HepG2 (cell line): ENCODE measurements around the gene DNAJC13.

Source experiments
- TERF1 ChIP-seq: sonication (generic); formaldehyde crosslinking; IDR thresholded peaks from 2 replicates; pipeline ENCODE4 v1.8.0; 2022; ENCODE audit warnings: mild to moderate bottlenecking, missing genetic modification reagents, moderate library complexity
- YY1 ChIP-seq: IDR thresholded peaks from 2 replicates; pipeline ENCODE4 v1.6.1; 2011; ENCODE audit warnings: low read length, low read depth, moderate library complexity, mild to moderate bottlenecking; ENCODE audit not compliant: insufficient read depth, insufficient replicate concordance
- ZNF138 ChIP-seq: sonication (generic); formaldehyde crosslinking; IDR thresholded peaks from 2 replicates; pipeline ENCODE4 v1.5.0; 2020; ENCODE audit warnings: mild to moderate bottlenecking, low read depth, missing genetic modification reagents
- ZNF317 ChIP-seq: sonication (generic); formaldehyde crosslinking; IDR thresholded peaks from 2 replicates; pipeline ENCODE4 v1.5.0; 2020; ENCODE audit warnings: mild to moderate bottlenecking, missing genetic modification reagents
- ZNF615 ChIP-seq: sonication (generic); formaldehyde crosslinking; IDR thresholded peaks from 2 replicates; pipeline ENCODE4 v1.5.0; 2020; ENCODE audit warnings: mild to moderate bottlenecking, missing genetic modification reagents, borderline replicate concordance

GRCh38 chr3:132561003-132561402 is 143.7 kb downstream of the DNAJC13 start:
- no peak for TF ChIP-seq ZNF615
- TF ChIP-seq ZNF138 (CRISPR knock-in tag) = no peak
- no peak for TF ChIP-seq TERF1 (CRISPR knock-in tag)
- TF ChIP-seq YY1 = no peak
- TF ChIP-seq ZNF317 = no peak
